Measurements from ENCODE around the gene HEATR3. TPM values are rescaled to one million over a fixed set of nuclear protein-coding genes. Genes with fewer than 3 reads are reported as not detected.

HEATR3 gene
- total RNA-seq, 1 experiment from 2014 or later: 41.8 TPM

GRCh38 chr16:50146479-50147435 lies 81.0 kb downstream of the HEATR3 start:
- ChIA-PET POLR2A (ENCODE audit: low non-redundant PET) (interaction anchor here (0.6 kb wide), 1 partner anchor 72 kb away, joined by 9 read pairs; no protein-coding TSS in a partner anchor), CTCF (interaction anchor here (1.2 kb wide), 1 partner anchor 122 kb away, joined by 4 read pairs; the partner anchor contains the start of gene CNEP1R1)
- DNase-seq (ENCODE audit: low spot score): peak; percentile 49
- Histone ChIP-seq H3K4me3 (ENCODE audit: low read depth, low read length, poor library complexity, severe bottlenecking) (no peak overlapping the region), H3K4me1 (ENCODE audit: insufficient read depth, low read length, poor library complexity, severe bottlenecking) (peaks cover 10% of the 10 kb centered on the region), H3K27ac (ENCODE audit: low read depth, low read length, poor library complexity, severe bottlenecking) (peak overlapping the region; percentile 22), H3K9me3 (ENCODE audit: low read depth, low read length, poor library complexity, severe bottlenecking) (no peaks in the 10 kb centered on the region), H3K27me3 (replicated peaks; ENCODE audit: insufficient read depth, low read depth, low read length, poor library complexity) (no peaks in the 10 kb centered on the region), H3K36me3 (ENCODE audit: insufficient read depth, low read length, poor library complexity, severe bottlenecking) (no peaks in the 10 kb centered on the region)
- intact Hi-C loops (cut with micrococcal nuclease; ENCODE audit: unreplicated experiment): no loop called here
- no peak for TF ChIP-seq CTCF (conservative IDR thresholded peaks at IDR 0.05; ENCODE audit: low read depth, low read length)
- TF ChIP-seq EZH2 (IDR thresholded peaks at IDR 0.05; ENCODE audit: borderline replicate concordance, low read depth, low read length, poor library complexity, severe bottlenecking): no peak
- no TSS peak for BruUV-seq (replicated peaks)

- ChIA-PET CTCF (no interaction called here), POLR2A (ENCODE audit: low non-redundant PET) (no interaction called here)
- intact Hi-C loops (cut with micrococcal nuclease; ENCODE audit: unreplicated experiment): loop anchor here (5.0 kb wide), 1 partner anchor 61 kb away; no protein-coding TSS in a partner anchor
- DNase-seq (ENCODE audit: low spot score): no peak
- no TSS peak for BruUV-seq (replicated peaks)
- no peak overlapping the region for H3K27ac ChIP-seq (ENCODE audit: low read depth, low read length, poor library complexity, severe bottlenecking)
- H3K4me3 ChIP-seq (ENCODE audit: low read depth, low read length, poor library complexity, severe bottlenecking): no peak overlapping the region
- H3K9me3 ChIP-seq (ENCODE audit: low read depth, low read length, poor library complexity, severe bottlenecking): no peaks in the 10 kb centered on the region
- H3K4me1 ChIP-seq (ENCODE audit: insufficient read depth, low read length, poor library complexity, severe bottlenecking): peaks cover 24% of the 10 kb centered on the region
- TF ChIP-seq EZH2 (IDR thresholded peaks at IDR 0.05; ENCODE audit: borderline replicate concordance, low read depth, low read length, poor library complexity, severe bottlenecking): no peak
- no peak for TF ChIP-seq CTCF (conservative IDR thresholded peaks at IDR 0.05; ENCODE audit: low read depth, low read length)
- no peaks in the 10 kb centered on the region for H3K27me3 ChIP-seq (replicated peaks; ENCODE audit: insufficient read depth, low read depth, low read length, poor library complexity)
- no peaks in the 10 kb centered on the region for H3K36me3 ChIP-seq (ENCODE audit: insufficient read depth, low read length, poor library complexity, severe bottlenecking)
Observed at GRCh38 chr16:50151322-50151721, 85.6 kb downstream of the HEATR3 start.

GRCh38 chr16:50151756-50152155 lies 86.0 kb downstream of the HEATR3 start:
- H3K27me3 ChIP-seq (replicated peaks; ENCODE audit: insufficient read depth, low read depth, low read length, poor library complexity): no peaks in the 10 kb centered on the region
- peaks cover 21% of the 10 kb centered on the region for H3K4me1 ChIP-seq (ENCODE audit: insufficient read depth, low read length, poor library complexity, severe bottlenecking)
- CTCF ChIA-PET: no interaction called here
- no peaks in the 10 kb centered on the region for H3K9me3 ChIP-seq (ENCODE audit: low read depth, low read length, poor library complexity, severe bottlenecking)
- DNase-seq (ENCODE audit: low spot score): no peak
- TF ChIP-seq CTCF (conservative IDR thresholded peaks at IDR 0.05; ENCODE audit: low read depth, low read length) (no peak), EZH2 (IDR thresholded peaks at IDR 0.05; ENCODE audit: borderline replicate concordance, low read depth, low read length, poor library complexity, severe bottlenecking) (no peak)
- H3K36me3 ChIP-seq (ENCODE audit: insufficient read depth, low read length, poor library complexity, severe bottlenecking): no peaks in the 10 kb centered on the region
- H3K27ac ChIP-seq (ENCODE audit: low read depth, low read length, poor library complexity, severe bottlenecking): no peak overlapping the region
- POLR2A ChIA-PET (ENCODE audit: low non-redundant PET): no interaction called here
- intact Hi-C loops (cut with micrococcal nuclease; ENCODE audit: unreplicated experiment): loop anchor here (5.0 kb wide), 1 partner anchor 61 kb away; no protein-coding TSS in a partner anchor
- no TSS peak for BruUV-seq (replicated peaks)
- H3K4me3 ChIP-seq (ENCODE audit: low read depth, low read length, poor library complexity, severe bottlenecking): no peak overlapping the region
